A673 (cell line): ENCODE data around the gene PAX3. TPM values are rescaled to one million over a fixed set of nuclear protein-coding genes. Genes with fewer than 3 reads are reported as not detected.

Experiments
- BruUV-seq: library from RNA; stranded (reverse); fragments of 400-500 nt; replicated peaks from 2 replicates; lab custom pipeline; 2021; lab: Mats Ljungman, UMichigan
- CTCF ChIA-PET: fragments of 300-600 bp; sonication (Branson Sonifier 250); formaldehyde crosslinking; loops from one replicate; lab custom pipeline; 2022; ENCODE audit warnings: antibody characterized with exemption; lab: Charles Lee
- POLR2A ChIA-PET: fragments of 300-600 bp; sonication (Branson Sonifier 250); formaldehyde crosslinking; loops from one replicate; lab custom pipeline; 2022; ENCODE audit warnings: antibody characterized with exemption; ENCODE audit not compliant: low non-redundant PET; lab: Charles Lee
- DNase-seq: peaks from one replicate; pipeline ENCODE4 v3.0.0-alpha.2; 2015; ENCODE audit warnings: low spot score
- H3K27ac ChIP-seq: fragments of 200-600 bp; sonication (generic); 2 replicates; pipeline ENCODE4 v1.5.1; 2016; ENCODE audit warnings: mixed run types, low read depth, mild to moderate bottlenecking, mixed read lengths, antibody characterized with exemption, low read length; ENCODE audit not compliant: poor library complexity, severe bottlenecking
- H3K27me3 ChIP-seq: fragments of 200-600 bp; sonication (generic); replicated peaks from 2 replicates; pipeline ENCODE4 v1.6.1; 2017; ENCODE audit warnings: mixed run types, low read depth, mild to moderate bottlenecking, mixed read lengths, antibody characterized with exemption, low read length; ENCODE audit not compliant: insufficient read depth, poor library complexity
- H3K36me3 ChIP-seq: fragments of 200-600 bp; sonication (generic); 2 replicates; pipeline ENCODE4 v1.6.1; 2016; ENCODE audit warnings: mixed run types, mild to moderate bottlenecking, mixed read lengths, antibody characterized with exemption, low read length; ENCODE audit not compliant: insufficient read depth, poor library complexity, severe bottlenecking
- H3K4me1 ChIP-seq: fragments of 200-600 bp; sonication (generic); 2 replicates; pipeline ENCODE4 v1.6.1; 2017; ENCODE audit warnings: mixed run types, mild to moderate bottlenecking, mixed read lengths, antibody characterized with exemption, low read length; ENCODE audit not compliant: insufficient read depth, poor library complexity, severe bottlenecking
- H3K4me3 ChIP-seq: fragments of 200-600 bp; sonication (generic); 2 replicates; pipeline ENCODE4 v1.5.1; 2016; ENCODE audit warnings: low read depth, mixed run types, mild to moderate bottlenecking, mixed read lengths, low read length; ENCODE audit not compliant: poor library complexity, severe bottlenecking
- H3K9me3 ChIP-seq: fragments of 200-600 bp; sonication (generic); 2 replicates; pipeline ENCODE4 v1.6.1; 2016; ENCODE audit warnings: mixed run types, low read depth, mild to moderate bottlenecking, mixed read lengths, antibody characterized with exemption, low read length; ENCODE audit not compliant: poor library complexity, severe bottlenecking
- CTCF ChIP-seq: fragments of 300-800, 200-600 bp; sonication (generic); conservative IDR thresholded peaks from 2 replicates; pipeline ENCODE4 v1.5.1; 2017; ENCODE audit warnings: low read depth, mild to moderate bottlenecking, antibody characterized with exemption, low read length, moderate library complexity, mixed read lengths
- EZH2 ChIP-seq: fragments of 200-600 bp; sonication (generic); IDR thresholded peaks from 2 replicates; pipeline ENCODE4 v1.6.1; 2017; ENCODE audit warnings: borderline replicate concordance, low read depth, mild to moderate bottlenecking, mixed read lengths, antibody characterized with exemption, low read length; ENCODE audit not compliant: poor library complexity, severe bottlenecking
- intact Hi-C: fragments of 100-400 bp; cut with micrococcal nuclease; formaldehyde crosslinking; loops from one replicate; pipeline ENCODE4 v1.10.0; 2022; ENCODE audit not compliant: unreplicated experiment
- total RNA-seq: library from RNA; stranded (reverse); gene quantifications from 2 replicates; pipeline ENCODE4 v1.2.3, GENCODE V29; 2021

Gene PAX3
- total RNA-seq, 1 experiment from 2014 or later, result 39.3 TPM

- no peak for DNase-seq
- H3K9me3 ChIP-seq, result no peaks in the 10 kb centered on the region
- ChIA-PET CTCF (no interaction called here), POLR2A (no interaction called here)
- intact Hi-C loops, result no loop called here
- H3K36me3 ChIP-seq, result no peaks in the 10 kb centered on the region
- H3K4me3 ChIP-seq, result no peak overlapping the region
- TF ChIP-seq EZH2 (no peak), CTCF (no peak)
- no peaks in the 10 kb centered on the region for H3K27me3 ChIP-seq
- no peak overlapping the region for H3K27ac ChIP-seq
- no TSS peak for BruUV-seq
- H3K4me1 ChIP-seq, result peaks cover 37% of the 10 kb centered on the region
Measured at GRCh38 chr2:222303045-222303827, 4.4 kb upstream of the PAX3 start.

GRCh38 chr2:222302178-222303018 lies 3.6 kb upstream of the PAX3 start:
- CTCF ChIA-PET, result interaction anchor here (0.6 kb wide), 1 partner anchor 160 kb away, joined by 3 read pairs; no protein-coding TSS in a partner anchor
- no peak for DNase-seq
- no peak overlapping the region for H3K27ac ChIP-seq
- H3K4me1 ChIP-seq, result peaks cover 33% of the 10 kb centered on the region
- intact Hi-C loops, result no loop called here
- no peaks in the 10 kb centered on the region for H3K27me3 ChIP-seq
- H3K36me3 ChIP-seq, result no peaks in the 10 kb centered on the region
- H3K4me3 ChIP-seq, result no peak overlapping the region
- POLR2A ChIA-PET, result no interaction called here
- no TSS peak for BruUV-seq
- TF ChIP-seq CTCF, result no peak
- TF ChIP-seq EZH2, result no peak
- H3K9me3 ChIP-seq, result no peaks in the 10 kb centered on the region

- H3K4me1 ChIP-seq, result peaks cover 27% of the 10 kb centered on the region
- intact Hi-C loops, result no loop called here
- no peaks in the 10 kb centered on the region for H3K27me3 ChIP-seq
- H3K36me3 ChIP-seq, result peaks cover under 1% of the 10 kb centered on the region
- no peak overlapping the region for H3K27ac ChIP-seq
- no peaks in the 10 kb centered on the region for H3K9me3 ChIP-seq
- CTCF ChIA-PET, result interaction anchor here (0.6 kb wide), 1 partner anchor 159 kb away, joined by 3 read pairs; no protein-coding TSS in a partner anchor
- DNase-seq, result no peak
- TF ChIP-seq CTCF (no peak), EZH2 (no peak)
- H3K4me3 ChIP-seq, result no peak overlapping the region
- no TSS peak for BruUV-seq
- POLR2A ChIA-PET, result no interaction called here
Measured at GRCh38 chr2:222301796-222302118, 3.0 kb upstream of the PAX3 start.
